ENCODE data around the gene SLC2A14. TPM values are rescaled to one million over a fixed set of nuclear protein-coding genes. Genes with fewer than 3 reads are reported as not detected.
"Not testable (repeated sequence)": the region's sequence is repeated elsewhere in the genome, so short reads cannot be mapped to it uniquely, and the experiment has no call there.

Gene SLC2A14
- total RNA-seq, 1 experiment from 2014 or later, result not detected

DNA sequence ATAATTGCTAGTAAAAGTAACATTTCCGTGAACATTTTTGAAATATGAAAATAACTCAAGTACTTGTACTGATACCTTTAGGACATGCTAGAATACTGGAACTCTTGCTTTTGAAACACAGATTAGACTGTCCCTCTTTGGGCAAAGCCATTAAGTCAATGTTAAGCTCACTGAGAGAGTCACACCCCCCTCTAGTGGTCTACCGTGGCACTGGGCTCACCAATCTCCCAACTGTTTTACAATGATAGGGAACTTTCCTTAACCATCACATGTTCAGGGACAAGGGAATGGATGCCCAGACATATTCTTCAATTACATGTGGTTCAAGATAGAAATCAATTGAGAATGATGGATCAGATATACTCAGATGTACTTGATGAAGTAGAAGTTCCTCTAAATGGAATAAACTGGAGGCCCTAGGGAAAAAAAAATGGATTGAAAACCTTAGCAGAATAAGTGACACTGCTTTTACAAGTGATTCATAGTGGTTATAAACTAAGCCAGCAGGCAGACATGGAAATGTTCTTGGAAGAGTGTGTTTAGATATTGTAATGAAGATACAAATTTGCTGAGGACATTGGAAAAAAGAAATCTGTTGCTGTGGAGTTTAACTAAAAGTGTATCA lies 65.7 kb downstream of the SLC2A14 start:
- Histone ChIP-seq H3K4me2 (ENCODE audit: low read depth, low read length, poor library complexity, severe bottlenecking) (no peak overlapping the region), H3K9ac (ENCODE audit: low read length) (no peak overlapping the region), H3K4me1 (ENCODE audit: low read length) (no peaks in the 10 kb centered on the region), H3K79me2 (ENCODE audit: low read length) (no peaks in the 10 kb centered on the region), H3K27me3 (ENCODE audit: low read length) (no peaks in the 10 kb centered on the region), H3K9me3 (ENCODE audit: low read length) (no peaks in the 10 kb centered on the region), H4K20me1 (ENCODE audit: insufficient read depth, low read depth, low read length) (no peaks in the 10 kb centered on the region), H2AFZ (ENCODE audit: low read length) (no peak overlapping the region), H3K36me3 (ENCODE audit: insufficient read depth, low read length) (no peaks in the 10 kb centered on the region), H3K9me2 (replicated peaks; ENCODE audit: insufficient read depth, low read length) (no peaks in the 10 kb centered on the region), H3K4me3 (ENCODE audit: low read length) (no peak overlapping the region), H3K27ac (ENCODE audit: low read length) (no peak overlapping the region)
- DNase-seq, result peak; percentile 83

DNA sequence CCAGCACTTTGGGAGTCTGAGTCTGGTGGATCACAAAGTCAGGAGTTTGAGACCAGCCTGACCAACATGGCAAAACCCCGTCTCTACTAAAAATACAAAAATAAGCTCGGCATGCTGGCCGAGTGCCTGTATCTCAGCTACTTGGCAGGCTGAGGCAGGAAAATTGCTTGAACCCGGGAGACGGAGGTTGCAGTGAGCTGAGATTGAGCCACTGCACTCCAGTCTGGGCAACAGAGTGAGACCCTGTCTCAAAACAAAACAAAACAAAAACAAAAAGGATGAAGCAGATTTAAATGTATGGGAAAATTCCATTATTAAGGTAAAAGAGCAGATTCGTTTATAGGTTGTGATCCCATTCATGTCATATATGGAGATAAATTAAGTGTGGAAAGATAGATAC lies 66.4 kb downstream of the SLC2A14 start:
- not testable (repeated sequence) for H3K9me3 ChIP-seq (ENCODE audit: low read length); H3K79me2 ChIP-seq (ENCODE audit: low read length); H3K4me3 ChIP-seq (ENCODE audit: low read length); H3K4me2 ChIP-seq (ENCODE audit: low read depth, low read length, poor library complexity, severe bottlenecking); H3K4me1 ChIP-seq (ENCODE audit: low read length); H3K9me2 ChIP-seq (replicated peaks; ENCODE audit: insufficient read depth, low read length); H3K9ac ChIP-seq (ENCODE audit: low read length); H4K20me1 ChIP-seq (ENCODE audit: insufficient read depth, low read depth, low read length); H3K36me3 ChIP-seq (ENCODE audit: insufficient read depth, low read length); H2AFZ ChIP-seq (ENCODE audit: low read length); H3K27ac ChIP-seq (ENCODE audit: low read length); DNase-seq; H3K27me3 ChIP-seq (ENCODE audit: low read length)

DNA sequence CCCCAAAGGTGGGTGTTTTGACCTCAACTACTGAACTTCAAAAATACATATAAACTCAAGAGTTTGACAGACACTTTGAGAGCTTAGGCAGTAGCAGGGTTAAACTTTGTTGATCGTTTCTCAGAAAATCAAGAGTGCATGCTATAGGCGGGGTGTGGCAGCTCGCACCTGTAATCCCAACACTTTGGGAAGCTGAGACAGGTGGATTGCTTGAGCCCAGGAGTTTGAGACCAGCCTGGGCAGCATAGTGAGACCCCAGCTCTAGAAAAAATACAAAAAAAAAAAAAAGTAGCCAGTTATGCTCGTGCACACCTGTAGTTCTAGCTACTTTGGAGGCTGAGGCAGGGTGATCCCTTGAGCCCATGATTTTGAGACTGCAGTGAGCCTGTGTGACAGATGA lies 71.3 kb downstream of the SLC2A14 start:
- Histone ChIP-seq H3K27me3 (ENCODE audit: low read length) (no peaks in the 10 kb centered on the region), H3K79me2 (ENCODE audit: low read length) (no peaks in the 10 kb centered on the region), H3K27ac (ENCODE audit: low read length) (no peak overlapping the region), H3K9me3 (ENCODE audit: low read length) (no peaks in the 10 kb centered on the region), H3K4me1 (ENCODE audit: low read length) (no peaks in the 10 kb centered on the region), H4K20me1 (ENCODE audit: insufficient read depth, low read depth, low read length) (no peaks in the 10 kb centered on the region), H3K9ac (ENCODE audit: low read length) (no peak overlapping the region), H3K4me3 (ENCODE audit: low read length) (no peak overlapping the region), H3K36me3 (ENCODE audit: insufficient read depth, low read length) (no peaks in the 10 kb centered on the region), H3K4me2 (ENCODE audit: low read depth, low read length, poor library complexity, severe bottlenecking) (no peak overlapping the region), H3K9me2 (replicated peaks; ENCODE audit: insufficient read depth, low read length) (no peaks in the 10 kb centered on the region), H2AFZ (ENCODE audit: low read length) (no peak overlapping the region)
- no peak for DNase-seq

DNA sequence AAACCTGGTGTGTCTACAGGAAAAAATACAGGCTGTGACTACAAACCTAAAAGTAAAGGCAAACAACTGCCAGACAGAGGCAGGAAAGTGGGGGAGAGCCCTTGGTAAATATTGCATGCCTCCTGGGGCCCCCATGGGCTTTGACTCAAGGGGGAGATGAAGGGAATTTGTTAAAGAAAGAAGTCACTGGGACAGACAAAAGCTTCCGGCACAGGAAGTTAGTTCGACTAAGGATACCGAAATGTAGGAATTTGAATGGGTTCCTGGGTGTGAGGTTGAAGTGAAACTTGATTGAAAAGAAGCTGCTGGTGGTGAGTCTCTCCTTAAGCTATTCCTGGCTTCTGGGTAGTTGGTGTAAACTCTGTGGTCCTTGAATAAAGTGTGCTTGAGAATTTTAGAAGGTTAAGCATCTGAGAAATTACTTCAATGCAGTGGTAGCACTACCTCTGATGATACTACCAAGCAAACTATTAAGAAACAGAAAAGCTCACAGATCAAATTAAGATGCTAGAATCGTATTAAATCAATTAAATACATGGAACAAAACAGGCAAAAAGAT lies 73.9 kb downstream of the SLC2A14 start:
- H3K4me1 ChIP-seq (ENCODE audit: low read length); H3K9ac ChIP-seq (ENCODE audit: low read length); H2AFZ ChIP-seq (ENCODE audit: low read length); H3K27me3 ChIP-seq (ENCODE audit: low read length); H4K20me1 ChIP-seq (ENCODE audit: insufficient read depth, low read depth, low read length); H3K9me2 ChIP-seq (replicated peaks; ENCODE audit: insufficient read depth, low read length); H3K4me3 ChIP-seq (ENCODE audit: low read length); H3K4me2 ChIP-seq (ENCODE audit: low read depth, low read length, poor library complexity, severe bottlenecking); DNase-seq; H3K79me2 ChIP-seq (ENCODE audit: low read length); H3K36me3 ChIP-seq (ENCODE audit: insufficient read depth, low read length); H3K9me3 ChIP-seq (ENCODE audit: low read length); H3K27ac ChIP-seq (ENCODE audit: low read length): not testable (repeated sequence)

DNA sequence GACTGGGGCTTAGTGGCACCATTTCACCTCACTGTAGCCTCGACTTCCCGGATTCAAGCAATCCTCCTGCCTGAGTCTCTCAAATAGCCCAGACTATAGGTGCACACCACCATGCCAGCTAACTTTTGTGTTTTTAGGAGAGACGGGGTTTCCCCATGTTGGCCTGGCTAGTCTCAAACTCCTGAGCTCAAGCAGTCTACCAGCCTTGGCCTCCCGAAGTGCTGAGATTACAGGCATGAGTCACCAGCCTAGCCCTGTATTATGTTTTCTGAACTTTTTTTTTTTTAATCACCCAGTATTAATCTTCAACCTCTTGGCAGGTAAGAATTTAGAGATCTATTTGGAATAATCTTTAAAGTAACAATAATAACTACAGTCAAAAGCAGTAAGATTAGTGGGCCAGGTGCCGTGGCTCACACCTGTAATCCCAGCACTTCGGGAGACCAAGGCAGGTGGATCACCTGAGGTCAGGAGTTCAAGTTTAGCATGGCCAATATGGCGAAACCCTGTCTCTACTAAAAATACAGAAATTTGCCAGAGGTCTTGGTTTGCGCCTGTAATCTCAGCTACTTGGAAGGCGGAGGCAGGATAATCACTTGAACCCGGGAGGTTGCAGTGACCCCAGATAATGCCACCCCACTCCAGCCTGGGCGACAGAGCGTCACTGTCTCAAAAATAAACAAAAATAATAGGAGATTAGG lies 74.9 kb downstream of the SLC2A14 start:
- Histone ChIP-seq H3K4me1 (ENCODE audit: low read length) (no peaks in the 10 kb centered on the region), H3K4me2 (ENCODE audit: low read depth, low read length, poor library complexity, severe bottlenecking) (no peak overlapping the region), H3K9me2 (replicated peaks; ENCODE audit: insufficient read depth, low read length) (no peaks in the 10 kb centered on the region), H3K9me3 (ENCODE audit: low read length) (no peaks in the 10 kb centered on the region), H3K4me3 (ENCODE audit: low read length) (no peak overlapping the region), H3K9ac (ENCODE audit: low read length) (no peak overlapping the region), H2AFZ (ENCODE audit: low read length) (no peak overlapping the region), H3K36me3 (ENCODE audit: insufficient read depth, low read length) (no peaks in the 10 kb centered on the region), H4K20me1 (ENCODE audit: insufficient read depth, low read depth, low read length) (no peaks in the 10 kb centered on the region), H3K79me2 (ENCODE audit: low read length) (no peaks in the 10 kb centered on the region), H3K27me3 (ENCODE audit: low read length) (no peaks in the 10 kb centered on the region), H3K27ac (ENCODE audit: low read length) (no peak overlapping the region)
- no peak for DNase-seq

DNA sequence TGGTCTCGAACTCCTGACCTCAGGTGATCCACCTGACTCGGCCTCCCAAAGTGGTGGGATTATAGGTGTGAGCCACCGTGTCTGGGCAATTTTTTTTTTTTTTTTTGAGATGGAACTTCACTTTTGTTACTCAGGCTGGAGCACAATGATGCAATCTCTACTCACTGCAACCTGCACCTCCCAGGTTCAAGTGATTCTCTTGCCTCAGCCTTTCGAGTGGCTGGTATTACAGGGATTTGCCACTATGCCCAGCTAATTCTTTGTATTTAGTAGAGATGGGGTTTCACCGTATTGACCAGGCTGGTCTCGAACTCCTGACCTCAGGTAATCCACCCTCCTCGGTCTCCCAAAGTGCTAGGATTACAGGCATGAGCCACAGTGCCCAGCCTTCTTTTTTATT lies 75.4 kb downstream of the SLC2A14 start:
- not testable (repeated sequence) for H3K27ac ChIP-seq (ENCODE audit: low read length); DNase-seq; H3K4me2 ChIP-seq (ENCODE audit: low read depth, low read length, poor library complexity, severe bottlenecking); H3K9me3 ChIP-seq (ENCODE audit: low read length); H3K4me3 ChIP-seq (ENCODE audit: low read length); H4K20me1 ChIP-seq (ENCODE audit: insufficient read depth, low read depth, low read length); H3K4me1 ChIP-seq (ENCODE audit: low read length); H2AFZ ChIP-seq (ENCODE audit: low read length); H3K36me3 ChIP-seq (ENCODE audit: insufficient read depth, low read length); H3K9ac ChIP-seq (ENCODE audit: low read length); H3K79me2 ChIP-seq (ENCODE audit: low read length); H3K9me2 ChIP-seq (replicated peaks; ENCODE audit: insufficient read depth, low read length); H3K27me3 ChIP-seq (ENCODE audit: low read length)

DNA sequence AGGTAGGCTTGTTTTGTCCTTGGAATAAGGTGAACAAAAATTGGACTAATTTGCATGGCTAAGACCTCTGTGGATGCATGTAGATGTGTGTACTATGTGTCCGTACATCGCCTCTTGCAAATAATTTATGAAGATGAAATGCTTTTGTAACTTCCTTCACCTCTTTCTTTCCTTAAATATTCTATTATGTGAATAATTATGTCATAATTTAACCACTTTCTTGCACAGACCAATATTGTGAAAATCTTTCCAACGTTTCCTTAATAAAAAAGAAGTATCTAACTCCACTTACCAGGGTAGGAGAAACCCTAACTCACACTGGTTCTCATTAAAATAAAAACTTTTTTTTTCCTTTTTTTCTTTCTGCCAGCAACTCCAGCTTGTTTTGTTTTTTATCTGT lies 79.5 kb downstream of the SLC2A14 start:
- Histone ChIP-seq H3K27me3 (ENCODE audit: low read length) (no peaks in the 10 kb centered on the region), H4K20me1 (ENCODE audit: insufficient read depth, low read depth, low read length) (no peaks in the 10 kb centered on the region), H3K4me3 (ENCODE audit: low read length) (no peak overlapping the region), H3K9me3 (ENCODE audit: low read length) (no peaks in the 10 kb centered on the region), H3K9me2 (replicated peaks; ENCODE audit: insufficient read depth, low read length) (no peaks in the 10 kb centered on the region), H3K27ac (ENCODE audit: low read length) (no peak overlapping the region), H3K9ac (ENCODE audit: low read length) (no peak overlapping the region), H3K4me1 (ENCODE audit: low read length) (no peaks in the 10 kb centered on the region), H3K4me2 (ENCODE audit: low read depth, low read length, poor library complexity, severe bottlenecking) (no peak overlapping the region), H3K79me2 (ENCODE audit: low read length) (no peaks in the 10 kb centered on the region), H2AFZ (ENCODE audit: low read length) (no peak overlapping the region), H3K36me3 (ENCODE audit: insufficient read depth, low read length) (no peaks in the 10 kb centered on the region)
- DNase-seq, result no peak

DNA sequence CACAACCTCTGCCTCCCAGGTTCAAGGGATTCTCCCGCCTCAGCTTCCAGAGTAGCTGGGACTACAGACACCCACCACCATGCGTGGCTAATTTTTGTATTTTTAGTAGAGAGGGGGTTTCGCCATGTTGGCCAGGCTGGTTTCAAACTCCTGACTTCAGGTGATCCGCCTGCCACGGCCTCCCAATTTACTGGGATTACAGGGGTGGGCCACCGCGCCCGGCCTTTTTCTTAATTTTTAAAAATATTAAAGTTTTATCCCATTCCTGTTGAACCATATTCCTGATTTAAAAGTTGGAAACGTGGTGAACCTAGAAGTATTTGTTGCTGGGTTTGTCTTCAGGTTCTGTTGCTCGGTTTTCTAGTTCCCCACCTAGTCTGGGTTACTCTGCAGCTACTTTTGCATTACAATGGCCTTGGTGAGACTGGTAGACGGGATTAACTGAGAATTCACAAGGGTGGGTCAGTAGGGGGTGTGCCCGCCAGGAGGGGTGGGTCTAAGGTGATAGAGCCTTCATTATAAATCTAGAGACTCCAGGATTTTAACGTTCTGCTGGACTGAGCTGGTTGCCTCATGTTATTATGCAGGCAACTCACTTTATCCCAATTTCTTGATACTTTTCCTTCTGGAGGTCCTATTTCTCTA lies 83.7 kb downstream of the SLC2A14 start, which contains the start of gene NANOG:
Gene NANOG, plus strand, starts transcription at position 519 of the 645 bp plus-strand sequence. CDS start 213 bp downstream, outside the sequence.
- not testable (repeated sequence) for H3K4me1 ChIP-seq (ENCODE audit: low read length); H3K36me3 ChIP-seq (ENCODE audit: insufficient read depth, low read length); H4K20me1 ChIP-seq (ENCODE audit: insufficient read depth, low read depth, low read length); H3K4me3 ChIP-seq (ENCODE audit: low read length); H3K9me2 ChIP-seq (replicated peaks; ENCODE audit: insufficient read depth, low read length); H2AFZ ChIP-seq (ENCODE audit: low read length); H3K4me2 ChIP-seq (ENCODE audit: low read depth, low read length, poor library complexity, severe bottlenecking); H3K27ac ChIP-seq (ENCODE audit: low read length); H3K27me3 ChIP-seq (ENCODE audit: low read length); H3K9ac ChIP-seq (ENCODE audit: low read length); H3K9me3 ChIP-seq (ENCODE audit: low read length); H3K79me2 ChIP-seq (ENCODE audit: low read length); DNase-seq
